Measurements from ENCODE around the gene SHROOM1. TPM values are rescaled to one million over a fixed set of nuclear protein-coding genes. Genes with fewer than 3 reads are reported as not detected.
A peak's percentile ranks its signal among the peaks of the same experiment; 100 is the strongest.

SHROOM1 gene
- total and polyA plus RNA-seq, 2 of the 8 experiments (the other 6 are each of a cell fraction or from before 2014, with no cell fraction given): 3.9 to 5.2 TPM

DNA sequence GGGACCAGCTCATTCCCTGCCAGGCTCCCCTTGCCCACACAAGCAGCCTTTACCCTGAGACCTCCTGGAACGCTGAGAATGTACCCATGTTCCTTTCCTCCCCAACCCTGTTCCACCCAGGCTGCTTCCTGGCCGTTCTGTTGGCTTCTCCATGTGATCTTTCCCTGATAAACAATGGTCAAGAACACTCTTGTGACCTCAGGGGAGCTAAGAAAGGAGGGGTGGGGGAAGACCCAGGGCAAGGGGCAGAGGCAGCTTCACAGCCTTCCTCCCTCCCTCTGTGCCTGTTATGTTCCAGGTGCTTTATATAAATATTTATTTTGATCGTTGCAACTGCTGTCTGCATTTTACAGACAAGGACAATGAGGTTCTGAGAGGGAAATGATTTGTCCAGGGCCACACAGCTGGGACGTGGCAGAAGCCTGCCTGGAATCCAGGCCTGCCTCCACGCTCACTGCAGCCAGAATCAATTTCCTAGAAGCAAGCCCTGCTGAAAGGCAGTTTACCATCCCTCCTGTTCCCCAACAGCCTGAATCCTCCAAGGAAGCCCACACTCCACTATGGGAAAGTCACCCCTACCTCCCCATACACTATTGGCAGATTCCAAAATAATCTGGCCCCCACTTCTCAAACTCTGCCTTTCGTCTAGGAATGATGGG is 3.9 kb downstream of the SHROOM1 start:
- Histone ChIP-seq H2BK120ac (replicated peaks; ENCODE audit: low read depth, low read length) (no peak overlapping the region), H3K56ac (replicated peaks; ENCODE audit: insufficient read length, low read depth, low read length) (no peak overlapping the region), H3K23me2 (ENCODE audit: low read depth, low read length) (peaks cover 14% of the 10 kb centered on the region; the same call in 1 of the 2 replicates), H2BK5ac (ENCODE audit: low read depth, low read length) (no peak overlapping the region), H3K4me3 (ENCODE audit: extremely low read depth in 1 of 4, insufficient read depth in 2 of 4, low read depth in 3 of 4, low read length in 4 of 4) (peak overlapping the region in 2 of 4 experiments; percentile 43 to 60; a peak in 3 of 8 replicates), H3K23ac (ENCODE audit: insufficient read length) (no peak overlapping the region), H3K27ac (ENCODE audit: low read depth, low read length) (no peak overlapping the region), H3K4ac (replicated peaks; ENCODE audit: insufficient read length, low read depth, low read length) (no peak overlapping the region), H3K79me1 (ENCODE audit: low read depth, low read length) (no peaks in the 10 kb centered on the region), H4K20me1 (replicated peaks in 1 of 2; ENCODE audit: control insufficient read depth in 1 of 2, insufficient read depth in 2 of 2, low read length in 2 of 2) (no peaks in the 10 kb centered on the region), H2BK12ac (ENCODE audit: low read depth, low read length) (0 out of 2 replicates have a peak overlapping the region, but pooled peaks have one; percentile 4), H3K4me1 (replicated peaks in 1 of 4; ENCODE audit: control insufficient read depth in 3 of 4, insufficient read depth in 4 of 4, low read length in 3 of 4) (peaks cover 0 to 23% (median 21%) of the 10 kb centered on the region in 4 experiments; a peak in 6 of 7 replicates), H3K18ac (ENCODE audit: extremely low read depth, low read length) (no peak overlapping the region), H3K4me2 (ENCODE audit: insufficient read depth in 1 of 2, low read depth in 2 of 2, low read length in 2 of 2) (peak overlapping the region; percentile 74), H4K8ac (ENCODE audit: extremely low read depth, insufficient read depth, low read length) (peak overlapping the region; percentile 45; the same call in 1 of the 2 replicates), H3K9me3 (ENCODE audit: insufficient read depth in 2 of 2, low read depth in 1 of 2, low read length in 1 of 2) (no peaks in the 10 kb centered on the region), H3K9ac (replicated peaks in 1 of 4; ENCODE audit: extremely low read depth in 1 of 4, low read depth in 3 of 4, low read length in 3 of 4) (no peak overlapping the region), H2AK5ac (ENCODE audit: low read depth, low read length) (no peak overlapping the region), H3K27me3 (replicated peaks in 1 of 4; ENCODE audit: control insufficient read depth in 3 of 4, extremely low read depth in 1 of 4, insufficient read depth in 3 of 4, low read length in 3 of 4) (peaks cover 32 to 81% (median 70%) of the 10 kb centered on the region in 4 experiments), H2BK20ac (ENCODE audit: low read length) (no peak overlapping the region), H4K5ac (ENCODE audit: insufficient read length, low read depth, low read length) (no peak overlapping the region), H3K79me2 (ENCODE audit: control insufficient read depth in 1 of 2, insufficient read depth in 2 of 2, low read length in 2 of 2) (no peaks in the 10 kb centered on the region), H2BK15ac (ENCODE audit: low read length) (no peak overlapping the region), H4K91ac (replicated peaks; ENCODE audit: insufficient read length, low read length) (no peak overlapping the region), H3K14ac (ENCODE audit: insufficient read length) (no peak overlapping the region), H2AFZ (ENCODE audit: low read length) (peak overlapping the region; percentile 71; the same call in 1 of the 2 replicates), H3K36me3 (ENCODE audit: control insufficient read depth in 2 of 4, insufficient read depth in 4 of 4, low read length in 3 of 4) (no peaks in the 10 kb centered on the region)
- ChIA-PET POLR2A (ENCODE audit: partially characterized antibody) (interaction anchor here (0.8 to 5.7 kb wide), 8 partner anchors 12 to 225 kb away, joined by 3 to 32 read pairs (median 4); partner anchors contain the start of genes GDF9, HSPA4, SOWAHA and UQCRQ), CTCF (ENCODE audit: partially characterized antibody) (interaction anchor here (0.9 to 25.6 kb wide), 8 partner anchors 9 to 225 kb away, joined by 3 to 465 read pairs (median 6); partner anchors contain the start of genes CCNI2, GDF9, HSPA4 and LEAP2)
- DNase-seq (ENCODE audit: low read depth in 1 of 2, low spot score in 2 of 2): no peak
- FAIRE-seq: no peak
- 65% methylated on average over 5 of the region's 6 CpGs; no CpG with 5 or more reads in 1 of the 2 experiments for WGBS, 2 experiments (ENCODE audit: extremely low coverage in 1 of 2, insufficient coverage in 1 of 2, insufficient read length in 1 of 2, insufficient replicate concordance in 2 of 2, low coverage in 1 of 2, low lambda C conversion rate in 2 of 2, missing lambda C conversion rate in 1 of 2)
- TF ChIP-seq RFX5 (IDR thresholded peaks at IDR 0.05; ENCODE audit: borderline replicate concordance, low read depth, low read length): no peak
- no peak for TF ChIP-seq CBX5 (IDR thresholded peaks at IDR 0.05; ENCODE audit: low read depth, low read length)
- no peak for TF ChIP-seq BACH1 (IDR thresholded peaks at IDR 0.05; ENCODE audit: low read length)

Data from H1 (cell line).